SK-N-SH treated with all-trans-retinoic acid at 6 μM for 48 hours (cell line): ENCODE data around the gene EOMES.

Experiments used
- ESRRG ChIP-seq: fragments of 250-450 bp; sonication (Bioruptor Pico); IDR thresholded peaks from 2 replicates; pipeline ENCODE4 v1.6.1; 2021; ENCODE audit warnings: mild to moderate bottlenecking
- OSR1 ChIP-seq: fragments of 250-450 bp; sonication (Bioruptor Pico); IDR thresholded peaks from 2 replicates; pipeline ENCODE4 v1.8.0; 2022; ENCODE audit warnings: moderate library complexity, mild to moderate bottlenecking, inconsistent platforms
- PATZ1 ChIP-seq: fragments of 250-450 bp; sonication (Bioruptor Pico); IDR thresholded peaks from 2 replicates; pipeline ENCODE4 v1.8.0; 2020; ENCODE audit warnings: mild to moderate bottlenecking, moderate library complexity, borderline replicate concordance
- SNAI2 ChIP-seq: fragments of 250-450 bp; sonication (Bioruptor Pico); IDR thresholded peaks from 2 replicates; pipeline ENCODE4 v1.5.0; 2020; ENCODE audit warnings: mild to moderate bottlenecking, moderate library complexity

DNA sequence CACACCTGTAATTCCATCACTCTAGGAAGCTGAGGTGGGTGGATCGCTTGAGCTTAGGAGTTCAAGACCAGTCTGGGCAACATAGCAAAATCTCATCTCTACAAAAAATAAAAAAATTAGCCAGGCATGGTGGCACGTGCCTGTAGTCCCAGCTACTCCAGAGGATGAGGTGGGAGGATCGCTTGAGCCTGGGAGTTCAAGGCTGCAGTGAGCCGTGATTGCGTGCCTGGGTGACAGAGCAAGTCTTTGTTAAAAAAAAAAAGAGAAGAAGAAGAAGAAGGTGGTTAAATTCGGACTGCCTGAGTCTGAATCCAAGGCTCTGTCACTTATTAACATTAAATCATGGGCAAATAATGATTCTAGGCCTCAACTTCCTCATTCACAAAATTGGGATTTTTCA is 51.0 kb downstream of the EOMES start:
- TF ChIP-seq OSR1 (CRISPR knock-in tag) (no peak), PATZ1 (no peak), SNAI2 (no peak), ESRRG (CRISPR knock-in tag) (no peak)
